Peyer's patch (tissue), 4 donors: ENCODE results near the gene RBPJL. TPM values are rescaled to one million over a fixed set of nuclear protein-coding genes. Genes with fewer than 3 reads are reported as not detected.

ENCODE experiments used
- DNase-seq, 3 donors: peaks; one replicate each; pipeline ENCODE4 v3.0.0-alpha.2; 2017 to 2019
- H3K27ac ChIP-seq, 4 donors: fragments of 200-600 bp; sonication (generic); one replicate each; pipeline ENCODE4 v1.5.1; 2016 to 2019
- H3K27me3 ChIP-seq, 2 donors: fragments of 200-600 bp; sonication (generic); one replicate each; pipeline ENCODE4 v1.5.1; 2019
- H3K36me3 ChIP-seq, 3 donors: fragments of 200-600 bp; sonication (generic); one replicate each; pipeline ENCODE4 v1.5.1; 2016 to 2019
- H3K4me1 ChIP-seq, 4 donors: fragments of 200-600 bp; sonication (generic); one replicate each; pipeline ENCODE4 v1.5.1; 2016 to 2019
- H3K4me3 ChIP-seq, 4 donors: fragments of 200-600 bp; sonication (generic); 1 replicate in 3 of 4; 2 replicates in 1 of 4; pipeline ENCODE4 v1.5.1; 2016 to 2019; ENCODE audit warnings: mild to moderate bottlenecking in 1 of 4
- H3K9me3 ChIP-seq, 4 donors: fragments of 200-600 bp; sonication (generic); one replicate each; pipeline ENCODE4 v1.5.1; 2016 to 2019; ENCODE audit warnings: mild to moderate bottlenecking in 1 of 4
- CTCF ChIP-seq, 6 experiments: fragments of 450-650 bp in 4 of 6; fragments of 200-600 bp in 2 of 6; sonication (generic) in 1 of 6; IDR thresholded peaks; one replicate each; pipeline ENCODE4 v1.5.1; 2017 to 2019; ENCODE audit warnings: antibody characterized with exemption in 6 of 6, mild to moderate bottlenecking in 3 of 6, moderate library complexity in 1 of 6
- POLR2A ChIP-seq, 2 donors: fragments of 450-650 bp; IDR thresholded peaks; one replicate each; pipeline ENCODE4 v1.5.1; 2017; ENCODE audit warnings: antibody characterized with exemption in 2 of 2, mild to moderate bottlenecking in 2 of 2, moderate library complexity in 2 of 2
- total RNA-seq, 4 donors: library from RNA; depleted of rRNA; stranded (reverse); fragments of >200 nt; gene quantifications; one replicate each; pipeline ENCODE4 v1.1.0, GENCODE V29; 2016

Gene RBPJL
- total RNA-seq, 4 donors from 2014 or later: not detected

- H3K9me3 ChIP-seq: no peaks in the 10 kb centered on the region
- H3K4me3 ChIP-seq: no peak overlapping the region
- no peaks in the 10 kb centered on the region for H3K36me3 ChIP-seq
- no peak overlapping the region for H3K27ac ChIP-seq
- TF ChIP-seq POLR2A (IDR thresholded peaks at IDR 0.05): no peak
- TF ChIP-seq CTCF (IDR thresholded peaks at IDR 0.05): no peak
- peak in 1 of 3 donors; percentile 32 for DNase-seq
- H3K4me1 ChIP-seq: no peaks in the 10 kb centered on the region
- H3K27me3 ChIP-seq: no peaks in the 10 kb centered on the region
These were observed 7.3 kb downstream of the RBPJL start for GRCh38 chr20:45313943-45314342.

GRCh38 chr20:45315672-45316071 lies 9.0 kb downstream of the RBPJL start:
- TF ChIP-seq POLR2A (IDR thresholded peaks at IDR 0.05): no peak
- TF ChIP-seq CTCF (IDR thresholded peaks at IDR 0.05): no peak
- no peaks in the 10 kb centered on the region for H3K4me1 ChIP-seq
- H3K4me3 ChIP-seq: no peak overlapping the region
- no peaks in the 10 kb centered on the region for H3K9me3 ChIP-seq
- no peaks in the 10 kb centered on the region for H3K36me3 ChIP-seq
- no peaks in the 10 kb centered on the region for H3K27me3 ChIP-seq
- no peak overlapping the region for H3K27ac ChIP-seq
- DNase-seq: no peak

GRCh38 chr20:45316150-45317080 lies 9.8 kb downstream of the RBPJL start:
- Histone ChIP-seq H3K27ac (no peak overlapping the region), H3K4me1 (peaks cover 0 to 4% (median 0%) of the 10 kb centered on the region in 4 donors), H3K27me3 (no peaks in the 10 kb centered on the region), H3K36me3 (no peaks in the 10 kb centered on the region), H3K9me3 (no peaks in the 10 kb centered on the region), H3K4me3 (no peak overlapping the region)
- peak in 1 of 3 donors; percentile 42 for DNase-seq
- no peak for TF ChIP-seq POLR2A (IDR thresholded peaks at IDR 0.05)
- no peak for TF ChIP-seq CTCF (IDR thresholded peaks at IDR 0.05)

GRCh38 chr20:45317826-45318225 lies 11.2 kb downstream of the RBPJL start:
- H3K9me3 ChIP-seq: no peaks in the 10 kb centered on the region
- no peak overlapping the region for H3K27ac ChIP-seq
- no peak overlapping the region for H3K4me3 ChIP-seq
- no peaks in the 10 kb centered on the region for H3K36me3 ChIP-seq
- peaks cover 0 to 16% (median 0%) of the 10 kb centered on the region in 4 donors for H3K4me1 ChIP-seq
- H3K27me3 ChIP-seq: no peaks in the 10 kb centered on the region
- DNase-seq: peak in 1 of 3 donors; percentile 16
- TF ChIP-seq POLR2A (IDR thresholded peaks at IDR 0.05) (no peak), CTCF (IDR thresholded peaks at IDR 0.05) (no peak)

GRCh38 chr20:45318386-45318939 lies 11.8 kb downstream of the RBPJL start:
- Histone ChIP-seq H3K36me3 (no peaks in the 10 kb centered on the region), H3K27me3 (no peaks in the 10 kb centered on the region), H3K27ac (no peak overlapping the region), H3K9me3 (no peaks in the 10 kb centered on the region), H3K4me1 (peaks cover 0 to 22% (median 0%) of the 10 kb centered on the region in 4 donors), H3K4me3 (no peak overlapping the region)
- TF ChIP-seq POLR2A (IDR thresholded peaks at IDR 0.05): no peak
- no peak for TF ChIP-seq CTCF (IDR thresholded peaks at IDR 0.05)
- no peak for DNase-seq
